Measurements from ENCODE around the gene SLC1A7. TPM values are rescaled to one million over a fixed set of nuclear protein-coding genes. Genes with fewer than 3 reads are reported as not detected.

Gene SLC1A7
- total and polyA plus RNA-seq, 2 of the 13 experiments (the other 11 are each of a cell fraction or from before 2014, with no cell fraction given), result 0.04 to 2.0 TPM

DNA sequence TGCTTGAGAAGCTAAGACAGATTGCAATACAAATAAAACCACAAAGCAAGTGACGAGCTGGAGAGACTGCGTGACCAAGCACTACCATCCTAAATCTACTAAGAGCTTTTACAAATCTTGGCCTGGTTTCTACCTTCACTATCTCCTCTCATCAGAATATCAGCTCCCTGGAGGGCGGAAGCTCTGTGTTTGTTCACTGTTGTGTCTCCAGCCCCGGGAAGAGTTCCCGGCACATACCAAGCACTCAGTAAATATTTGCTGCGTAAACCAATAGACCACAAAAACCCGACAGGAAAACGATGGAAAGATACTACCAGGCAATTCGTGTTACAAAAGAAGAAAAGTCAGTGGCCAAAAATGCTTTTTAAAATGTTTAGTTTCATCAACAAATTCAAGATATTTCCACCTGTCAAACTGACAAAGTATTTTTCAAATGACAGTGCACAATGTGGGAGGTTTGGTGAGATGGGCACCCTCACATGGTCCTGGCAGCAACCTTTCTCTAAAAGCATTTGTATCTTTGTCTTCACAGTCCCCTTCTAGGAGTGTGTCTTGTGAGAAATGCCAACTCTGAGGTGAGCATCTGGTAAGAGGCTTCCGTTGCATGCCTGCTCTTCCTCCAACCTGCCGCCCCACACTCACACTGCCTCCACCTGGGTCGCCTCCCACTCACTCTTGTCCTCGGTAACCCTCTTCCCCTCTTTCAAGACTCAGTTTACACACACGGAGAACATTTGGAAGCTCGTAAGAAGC lies 34.7 kb downstream of the SLC1A7 start (continued):
- TF ChIP-seq, protein P1, sequence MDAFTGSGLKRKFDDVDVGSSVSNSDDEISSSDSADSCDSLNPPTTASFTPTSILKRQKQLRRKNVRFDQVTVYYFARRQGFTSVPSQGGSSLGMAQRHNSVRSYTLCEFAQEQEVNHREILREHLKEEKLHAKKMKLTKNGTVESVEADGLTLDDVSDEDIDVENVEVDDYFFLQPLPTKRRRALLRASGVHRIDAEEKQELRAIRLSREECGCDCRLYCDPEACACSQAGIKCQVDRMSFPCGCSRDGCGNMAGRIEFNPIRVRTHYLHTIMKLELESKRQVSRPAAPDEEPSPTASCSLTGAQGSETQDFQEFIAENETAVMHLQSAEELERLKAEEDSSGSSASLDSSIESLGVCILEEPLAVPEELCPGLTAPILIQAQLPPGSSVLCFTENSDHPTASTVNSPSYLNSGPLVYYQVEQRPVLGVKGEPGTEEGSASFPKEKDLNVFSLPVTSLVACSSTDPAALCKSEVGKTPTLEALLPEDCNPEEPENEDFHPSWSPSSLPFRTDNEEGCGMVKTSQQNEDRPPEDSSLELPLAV (CRISPR knock-in tag; conservative IDR thresholded peaks at IDR 0.05; ENCODE audit: low read depth), result no peak
- TF ChIP-seq CENPT (CRISPR knock-in tag; IDR thresholded peaks at IDR 0.05; ENCODE audit: low read depth) (no peak), PITX1 (CRISPR knock-in tag; IDR thresholded peaks at IDR 0.05) (peak; percentile 90), HNF4G (IDR thresholded peaks at IDR 0.05; ENCODE audit: borderline replicate concordance, low read depth, low read length) (peak; percentile 45; the same call in 1 of the 2 replicates), HNF4G (CRISPR knock-in tag; IDR thresholded peaks at IDR 0.05; ENCODE audit: borderline replicate concordance, low read depth) (peak; percentile 70; the same call in 1 of the 2 replicates), ZNF446 (CRISPR knock-in tag; IDR thresholded peaks at IDR 0.05) (no peak), ZNF766 (CRISPR knock-in tag; IDR thresholded peaks at IDR 0.05; ENCODE audit: borderline replicate concordance) (no peak), RXRB (CRISPR knock-in tag; IDR thresholded peaks at IDR 0.05; ENCODE audit: borderline replicate concordance) (peak; percentile 95), YEATS4 (CRISPR knock-in tag; IDR thresholded peaks at IDR 0.05; ENCODE audit: borderline replicate concordance) (no peak; the same call in 1 of the 2 replicates), ZNF7 (CRISPR knock-in tag; IDR thresholded peaks at IDR 0.05) (no peak), ZBTB21 (CRISPR knock-in tag; IDR thresholded peaks at IDR 0.05) (no peak), ZNF264 (CRISPR knock-in tag; IDR thresholded peaks at IDR 0.05) (peak; percentile 78; the same call in 1 of the 2 replicates), ZNF761 (CRISPR knock-in tag; conservative IDR thresholded peaks at IDR 0.05) (0 out of 2 replicates have a peak, but pooled peaks have one; percentile 30), EHMT2 (IDR thresholded peaks at IDR 0.05; ENCODE audit: borderline replicate concordance, low read depth, low read length) (no peak), SMYD3 (CRISPR knock-in tag; IDR thresholded peaks at IDR 0.05) (0 out of 2 replicates have a peak, but pooled peaks have one; percentile 53)
- TF ChIP-seq, protein P2, sequence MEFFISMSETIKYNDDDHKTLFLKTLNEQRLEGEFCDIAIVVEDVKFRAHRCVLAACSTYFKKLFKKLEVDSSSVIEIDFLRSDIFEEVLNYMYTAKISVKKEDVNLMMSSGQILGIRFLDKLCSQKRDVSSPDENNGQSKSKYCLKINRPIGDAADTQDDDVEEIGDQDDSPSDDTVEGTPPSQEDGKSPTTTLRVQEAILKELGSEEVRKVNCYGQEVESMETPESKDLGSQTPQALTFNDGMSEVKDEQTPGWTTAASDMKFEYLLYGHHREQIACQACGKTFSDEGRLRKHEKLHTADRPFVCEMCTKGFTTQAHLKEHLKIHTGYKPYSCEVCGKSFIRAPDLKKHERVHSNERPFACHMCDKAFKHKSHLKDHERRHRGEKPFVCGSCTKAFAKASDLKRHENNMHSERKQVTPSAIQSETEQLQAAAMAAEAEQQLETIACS (CRISPR knock-in tag; IDR thresholded peaks at IDR 0.05), result no peak
- TF ChIP-seq, protein P3, sequence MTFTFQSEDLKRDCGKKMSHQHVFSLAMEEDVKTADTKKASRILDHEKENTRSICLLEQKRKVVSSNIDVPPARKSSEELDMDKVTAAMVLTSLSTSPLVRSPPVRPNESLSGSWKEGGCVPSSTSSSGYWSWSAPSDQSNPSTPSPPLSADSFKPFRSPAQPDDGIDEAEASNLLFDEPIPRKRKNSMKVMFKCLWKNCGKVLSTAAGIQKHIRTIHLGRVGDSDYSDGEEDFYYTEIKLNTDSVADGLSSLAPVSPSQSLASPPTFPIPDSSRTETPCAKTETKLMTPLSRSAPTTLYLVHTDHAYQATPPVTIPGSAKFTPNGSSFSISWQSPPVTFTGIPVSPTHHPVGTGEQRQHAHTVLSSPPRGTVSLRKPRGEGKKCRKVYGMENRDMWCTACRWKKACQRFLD (CRISPR knock-in tag; IDR thresholded peaks at IDR 0.05; ENCODE audit: borderline replicate concordance), result no peak
- TF ChIP-seq, protein P4, sequence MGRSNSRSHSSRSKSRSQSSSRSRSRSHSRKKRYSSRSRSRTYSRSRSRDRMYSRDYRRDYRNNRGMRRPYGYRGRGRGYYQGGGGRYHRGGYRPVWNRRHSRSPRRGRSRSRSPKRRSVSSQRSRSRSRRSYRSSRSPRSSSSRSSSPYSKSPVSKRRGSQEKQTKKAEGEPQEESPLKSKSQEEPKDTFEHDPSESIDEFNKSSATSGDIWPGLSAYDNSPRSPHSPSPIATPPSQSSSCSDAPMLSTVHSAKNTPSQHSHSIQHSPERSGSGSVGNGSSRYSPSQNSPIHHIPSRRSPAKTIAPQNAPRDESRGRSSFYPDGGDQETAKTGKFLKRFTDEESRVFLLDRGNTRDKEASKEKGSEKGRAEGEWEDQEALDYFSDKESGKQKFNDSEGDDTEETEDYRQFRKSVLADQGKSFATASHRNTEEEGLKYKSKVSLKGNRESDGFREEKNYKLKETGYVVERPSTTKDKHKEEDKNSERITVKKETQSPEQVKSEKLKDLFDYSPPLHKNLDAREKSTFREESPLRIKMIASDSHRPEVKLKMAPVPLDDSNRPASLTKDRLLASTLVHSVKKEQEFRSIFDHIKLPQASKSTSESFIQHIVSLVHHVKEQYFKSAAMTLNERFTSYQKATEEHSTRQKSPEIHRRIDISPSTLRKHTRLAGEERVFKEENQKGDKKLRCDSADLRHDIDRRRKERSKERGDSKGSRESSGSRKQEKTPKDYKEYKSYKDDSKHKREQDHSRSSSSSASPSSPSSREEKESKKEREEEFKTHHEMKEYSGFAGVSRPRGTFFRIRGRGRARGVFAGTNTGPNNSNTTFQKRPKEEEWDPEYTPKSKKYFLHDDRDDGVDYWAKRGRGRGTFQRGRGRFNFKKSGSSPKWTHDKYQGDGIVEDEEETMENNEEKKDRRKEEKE (IDR thresholded peaks at IDR 0.05), result no peak

Data from HepG2 (cell line).